HG03108 (cell line): Measurements from ENCODE around the gene BOLA1.
A peak's percentile ranks its signal among the peaks of the same experiment; 100 is the strongest.
"Not testable (repeated sequence)": the region's sequence is repeated elsewhere in the genome, so short reads cannot be mapped to it uniquely, and the experiment has no call there.

Experiments
- ATAC-seq: cut with Tn5 transposase; IDR thresholded peaks from one replicate; pipeline ENCODE4 v1.9.1; 2021; ENCODE audit warnings: moderate library complexity; ENCODE audit not compliant: unreplicated experiment

BOLA1 gene

GRCh38 chr1:149927563-149928400, 28.4 kb downstream of the BOLA1 start, which contains the start of gene SF3B4:
Gene SF3B4 (minus strand): TSS chr1:149927803. CDS start chr1:149927759, 44 bp downstream.
- peak; percentile 93 for ATAC-seq

GRCh38 chr1:149928401-149928724, 29.0 kb downstream of the BOLA1 start:
- no peak for ATAC-seq

GRCh38 chr1:149929856-149930255, 30.5 kb downstream of the BOLA1 start:
- ATAC-seq: no peak

- no peak for ATAC-seq
These were observed 31.9 kb downstream of the BOLA1 start for GRCh38 chr1:149931212-149931790.

- no peak for ATAC-seq
These were observed 33.1 kb downstream of the BOLA1 start for GRCh38 chr1:149932474-149932873.

GRCh38 chr1:149933208-149933607, 33.8 kb downstream of the BOLA1 start:
- ATAC-seq: no peak

- no peak for ATAC-seq
These were observed 35.0 kb downstream of the BOLA1 start for GRCh38 chr1:149934356-149934755.

- no peak for ATAC-seq
These were observed 37.0 kb downstream of the BOLA1 start, which contains the start of gene MTMR11 for GRCh38 chr1:149936170-149936991. Gene MTMR11 (minus strand): TSS chr1:149936879. CDS start chr1:149936647, 232 bp downstream.

- no peak for ATAC-seq
These were observed 37.8 kb downstream of the BOLA1 start for GRCh38 chr1:149936992-149937705.

- no peak for ATAC-seq
These were observed 38.4 kb downstream of the BOLA1 start for GRCh38 chr1:149937759-149938158.

- not testable (repeated sequence) for ATAC-seq
These were observed 39.3 kb downstream of the BOLA1 start for GRCh38 chr1:149938668-149939003.

- no peak for ATAC-seq
These were observed 41.1 kb downstream of the BOLA1 start for GRCh38 chr1:149940427-149940826.

- no peak for ATAC-seq
These were observed 42.8 kb downstream of the BOLA1 start for GRCh38 chr1:149942207-149942606.

- ATAC-seq: no peak
These were observed 43.5 kb downstream of the BOLA1 start for GRCh38 chr1:149942885-149943284.

- ATAC-seq: no peak
These were observed 45.8 kb downstream of the BOLA1 start for GRCh38 chr1:149945206-149945605.

- no peak for ATAC-seq
These were observed 50.5 kb downstream of the BOLA1 start for GRCh38 chr1:149949911-149950310.
